Activated T-helper 1 cell treated with Interleukin-2 at 50 U/mL for 16 hours (primary cell): ENCODE measurements around the gene DUOX1.

Experiments
- DNase-seq: peaks from one replicate; pipeline ENCODE4 v3.0.0-alpha.2; 2020; ENCODE audit warnings: low read depth

DUOX1 gene

DNA sequence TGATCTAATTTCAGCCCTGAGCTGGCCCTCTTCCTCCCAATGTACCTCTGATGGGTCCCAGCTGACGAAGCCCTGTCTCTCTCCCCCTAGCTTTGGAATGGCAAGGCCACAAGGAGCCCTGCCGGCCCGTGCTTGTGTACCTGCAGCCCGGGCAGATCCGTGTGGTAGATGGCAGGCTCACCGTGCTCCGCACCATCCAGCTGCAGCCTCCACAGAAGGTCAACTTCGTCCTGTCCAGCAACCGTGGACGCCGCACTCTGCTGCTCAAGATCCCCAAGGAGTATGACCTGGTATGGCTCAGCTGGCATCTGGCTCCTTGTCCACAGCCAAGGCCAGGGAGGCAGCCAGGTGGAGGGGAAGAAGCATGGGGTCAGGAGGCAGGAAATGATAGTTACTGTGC lies 14.2 kb downstream of the DUOX1 start:
- DNase-seq, result no peak

DNA sequence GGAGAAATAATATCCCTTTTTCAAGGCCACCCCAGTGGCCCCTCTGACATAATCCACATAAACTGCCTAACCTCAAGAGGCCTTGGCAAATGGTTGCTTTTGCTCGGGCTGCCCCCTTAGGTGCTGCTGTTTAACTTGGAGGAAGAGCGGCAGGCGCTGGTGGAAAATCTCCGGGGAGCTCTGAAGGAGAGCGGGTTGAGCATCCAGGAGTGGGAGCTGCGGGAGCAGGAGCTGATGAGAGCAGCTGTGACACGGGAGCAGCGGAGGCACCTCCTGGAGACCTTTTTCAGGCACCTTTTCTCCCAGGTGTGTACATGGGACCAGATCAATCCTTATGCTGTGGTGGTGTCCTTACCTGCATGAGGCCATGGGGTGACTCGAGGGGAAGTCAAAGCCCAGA lies 15.0 kb downstream of the DUOX1 start:
- DNase-seq, result no peak

DNA sequence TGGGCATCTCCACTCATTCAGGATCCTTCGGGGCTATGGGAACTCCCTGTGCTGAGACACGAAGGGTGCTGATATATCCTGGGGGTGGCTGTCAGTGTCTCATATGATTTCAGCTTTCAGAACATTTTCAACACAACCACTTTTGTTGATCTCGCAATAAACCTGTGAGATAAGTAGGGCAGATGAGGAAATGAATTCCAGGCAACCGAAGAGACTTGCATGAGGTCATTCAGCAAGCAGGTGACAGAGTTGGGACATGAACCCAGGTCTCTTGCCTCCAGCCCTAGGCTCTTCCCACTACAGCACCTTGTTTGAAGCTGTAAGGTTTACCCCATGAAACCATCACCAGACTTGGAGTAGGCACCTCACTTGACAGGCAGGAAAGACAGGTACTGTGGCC lies 16.6 kb downstream of the DUOX1 start:
- DNase-seq, result no peak

DNA sequence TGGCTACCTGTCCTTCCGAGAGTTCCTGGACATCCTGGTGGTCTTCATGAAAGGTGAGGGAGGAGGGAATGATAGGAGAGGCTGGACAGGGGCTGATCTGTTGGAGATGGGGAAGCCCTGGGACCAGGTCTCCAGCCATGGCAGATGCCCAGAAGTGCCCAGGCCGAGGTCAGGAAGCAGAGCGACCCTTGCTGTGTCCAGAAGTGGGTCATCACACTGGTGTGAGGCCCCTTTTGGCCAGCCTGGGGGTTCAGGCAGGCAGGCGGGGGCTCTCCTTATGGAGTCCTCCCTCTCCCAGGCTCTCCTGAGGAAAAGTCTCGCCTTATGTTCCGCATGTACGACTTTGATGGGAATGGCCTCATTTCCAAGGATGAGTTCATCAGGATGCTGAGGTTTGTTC lies 17.8 kb downstream of the DUOX1 start:
- DNase-seq, result no peak

DNA sequence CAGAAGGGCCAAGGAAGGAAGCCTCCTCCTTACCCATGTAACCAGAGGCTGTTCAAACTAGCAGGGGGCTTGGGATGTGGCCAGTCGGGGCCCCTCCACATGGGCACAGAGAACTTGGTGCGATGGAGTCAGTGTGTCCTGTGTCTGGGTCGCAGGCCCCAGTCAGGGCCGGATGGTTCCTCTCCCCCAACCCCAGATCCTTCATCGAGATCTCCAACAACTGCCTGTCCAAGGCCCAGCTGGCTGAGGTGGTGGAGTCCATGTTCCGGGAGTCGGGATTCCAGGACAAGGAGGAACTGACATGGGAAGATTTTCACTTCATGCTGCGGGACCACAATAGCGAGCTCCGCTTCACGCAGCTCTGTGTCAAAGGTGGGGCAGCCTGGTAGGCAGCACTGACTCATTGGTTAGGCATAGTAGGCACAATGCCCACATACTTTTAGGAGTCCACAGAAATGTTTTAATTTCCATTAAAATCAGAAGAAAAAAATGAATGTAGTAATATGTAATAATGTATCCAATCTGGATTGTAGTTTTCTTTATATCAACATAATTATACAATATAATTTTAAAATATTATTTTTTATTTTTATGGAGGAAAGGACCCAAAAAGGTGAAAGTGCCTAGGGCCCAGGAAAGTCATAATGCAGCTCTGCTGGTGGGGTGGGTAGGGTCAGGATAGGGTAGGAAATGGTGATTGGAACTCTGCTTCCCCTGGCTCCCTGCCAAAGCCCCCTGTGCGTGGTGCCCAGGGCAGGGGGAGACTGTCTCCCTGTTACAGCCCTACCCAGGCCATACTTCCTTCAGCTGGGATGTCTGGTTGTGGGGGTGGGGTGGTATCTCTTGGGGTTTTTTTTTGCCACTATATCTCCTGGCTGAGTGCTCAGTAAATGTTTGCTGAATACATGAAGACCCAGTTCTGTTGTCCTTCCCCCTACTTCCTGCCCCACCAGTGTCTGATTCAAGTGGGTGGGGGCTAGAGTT lies 18.6 kb downstream of the DUOX1 start:
- DNase-seq, result no peak

DNA sequence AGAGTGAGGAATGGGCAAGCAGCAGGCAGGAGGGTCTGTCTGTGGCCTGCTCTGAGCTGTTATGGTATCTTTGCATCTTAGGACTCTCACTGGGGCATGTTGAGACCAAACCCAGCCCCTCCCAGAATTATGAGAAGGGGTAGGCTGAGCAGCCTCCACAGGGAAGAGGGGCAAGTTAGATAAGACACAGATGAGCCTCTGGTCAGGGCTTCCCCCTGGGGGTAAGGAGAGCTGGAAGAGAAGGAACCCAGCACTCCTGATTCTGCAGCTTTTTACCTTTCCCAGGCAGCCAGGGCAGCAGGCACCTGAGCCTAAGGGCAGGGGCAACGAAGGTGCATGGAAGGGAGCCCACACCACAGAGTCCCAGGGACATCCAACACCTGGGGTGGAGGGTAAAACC lies 19.3 kb downstream of the DUOX1 start:
- no peak for DNase-seq

DNA sequence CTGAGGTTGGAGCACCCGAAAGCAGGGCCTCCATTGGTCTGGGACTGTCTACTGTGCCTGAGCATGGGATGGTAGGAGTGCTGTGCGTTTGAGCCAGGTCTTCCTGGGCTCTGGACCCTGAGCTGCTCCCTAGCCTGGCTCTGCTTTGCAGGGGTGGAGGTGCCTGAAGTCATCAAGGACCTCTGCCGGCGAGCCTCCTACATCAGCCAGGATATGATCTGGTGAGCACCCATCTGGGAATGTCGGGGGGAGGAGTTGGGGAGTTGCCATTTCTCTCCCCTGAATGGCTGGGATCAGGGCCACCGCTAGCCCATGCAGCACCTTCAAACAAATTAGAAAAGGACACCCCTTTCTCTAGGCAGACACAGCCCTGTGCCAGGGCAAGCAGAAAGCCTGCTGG lies 20.7 kb downstream of the DUOX1 start:
- DNase-seq, result no peak

DNA sequence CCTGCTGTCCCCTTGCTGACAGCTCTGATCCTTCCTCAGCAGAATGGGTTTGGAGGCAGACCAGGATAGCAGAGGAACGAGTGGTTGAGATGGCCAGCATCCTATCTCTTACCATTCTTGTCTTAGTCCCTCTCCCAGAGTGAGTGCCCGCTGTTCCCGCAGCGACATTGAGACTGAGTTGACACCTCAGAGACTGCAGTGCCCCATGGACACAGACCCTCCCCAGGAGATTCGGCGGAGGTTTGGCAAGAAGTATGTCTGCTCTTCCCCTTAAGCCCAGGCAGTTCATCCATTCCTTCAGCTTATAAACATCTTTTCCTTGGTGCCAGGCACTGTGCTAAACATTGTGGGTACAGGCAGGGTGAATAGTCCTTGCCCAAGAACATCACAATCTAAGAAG lies 21.2 kb downstream of the DUOX1 start:
- no peak for DNase-seq

DNA sequence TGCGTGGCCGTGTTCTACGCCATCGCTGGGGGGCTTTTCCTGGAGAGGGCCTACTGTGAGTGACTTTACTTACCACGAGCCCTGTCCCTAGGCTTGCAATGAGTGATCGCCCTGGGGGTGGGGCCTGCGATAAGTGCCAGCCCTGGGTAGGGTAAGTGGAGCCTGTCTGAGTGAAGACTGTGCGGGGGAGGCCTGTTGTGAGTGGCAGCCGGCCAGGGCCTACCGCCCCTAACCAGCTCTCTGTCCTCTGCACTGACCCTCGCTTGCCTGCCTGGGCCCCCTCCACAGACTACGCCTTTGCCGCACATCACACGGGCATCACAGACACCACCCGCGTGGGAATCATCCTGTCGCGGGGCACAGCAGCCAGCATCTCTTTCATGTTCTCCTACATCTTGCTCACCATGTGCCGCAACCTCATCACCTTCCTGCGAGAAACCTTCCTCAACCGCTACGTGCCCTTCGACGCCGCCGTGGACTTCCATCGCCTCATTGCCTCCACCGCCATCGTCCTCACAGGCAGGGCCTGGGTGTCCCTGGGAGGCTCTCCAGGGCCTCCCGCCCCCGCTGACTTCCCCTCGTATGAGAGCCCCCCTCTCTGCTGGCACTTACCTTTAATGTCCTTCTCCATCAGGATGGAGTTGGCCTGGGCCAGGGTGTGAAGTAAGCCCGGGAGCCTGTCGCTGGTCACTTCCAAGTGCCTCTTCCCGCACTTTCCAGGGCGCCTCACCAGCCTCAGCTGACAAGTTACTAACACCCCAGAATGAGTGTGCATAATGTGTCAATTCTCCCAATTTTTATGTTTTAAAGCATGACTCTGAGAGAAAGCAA lies 22.4 kb downstream of the DUOX1 start:
- no peak for DNase-seq

DNA sequence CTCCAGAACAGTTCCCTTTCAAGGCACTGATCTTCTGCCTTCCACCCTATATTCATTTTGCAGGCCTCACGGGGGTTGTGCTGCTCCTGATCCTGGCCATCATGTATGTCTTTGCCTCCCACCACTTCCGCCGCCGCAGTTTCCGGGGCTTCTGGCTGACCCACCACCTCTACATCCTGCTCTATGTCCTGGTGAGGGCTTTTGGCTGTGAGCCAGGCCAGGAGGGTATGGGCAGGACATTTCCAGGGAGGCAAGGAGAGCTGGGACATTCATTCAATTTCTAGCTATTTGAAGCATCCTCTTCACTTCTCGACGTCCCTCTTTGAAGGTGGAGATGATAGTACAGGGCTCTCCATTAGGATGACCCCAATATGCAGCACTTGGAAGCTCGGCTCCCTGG lies 25.9 kb downstream of the DUOX1 start:
- no peak for DNase-seq

DNA sequence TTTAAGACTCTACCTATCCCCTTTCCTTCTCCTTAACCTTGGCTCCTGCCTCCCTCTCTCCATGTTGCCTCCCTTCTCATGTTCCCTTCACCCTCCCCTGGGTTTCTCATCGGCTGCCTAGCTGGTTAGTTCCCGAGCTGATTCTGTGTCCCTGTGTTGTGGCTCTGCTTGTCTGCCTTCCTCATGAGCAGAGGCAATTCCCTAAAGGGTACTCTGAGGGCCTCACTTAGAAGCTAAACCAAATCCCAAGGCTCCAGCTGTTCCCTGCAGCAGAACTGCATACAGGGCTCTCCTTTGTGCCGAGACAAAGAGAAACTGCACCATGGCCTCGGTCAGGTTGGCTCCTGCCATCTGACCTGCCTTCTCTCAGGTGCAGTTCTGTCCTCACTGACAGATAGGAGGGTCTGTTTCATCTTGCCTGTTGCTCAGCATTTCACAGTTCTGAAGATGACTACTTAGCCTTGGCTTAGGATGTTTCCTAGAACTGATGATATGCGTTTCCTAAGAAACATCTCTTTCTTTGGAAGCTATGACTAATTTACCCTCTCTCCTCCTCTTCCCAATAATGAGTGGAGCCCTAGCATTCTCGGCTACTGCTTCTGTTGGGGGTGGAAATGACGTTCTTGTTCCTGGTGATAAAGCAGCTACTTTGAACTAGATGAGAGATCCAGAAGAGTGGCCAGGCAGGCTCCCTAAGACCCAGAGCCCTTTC lies 27.1 kb downstream of the DUOX1 start:
- no peak for DNase-seq

DNA sequence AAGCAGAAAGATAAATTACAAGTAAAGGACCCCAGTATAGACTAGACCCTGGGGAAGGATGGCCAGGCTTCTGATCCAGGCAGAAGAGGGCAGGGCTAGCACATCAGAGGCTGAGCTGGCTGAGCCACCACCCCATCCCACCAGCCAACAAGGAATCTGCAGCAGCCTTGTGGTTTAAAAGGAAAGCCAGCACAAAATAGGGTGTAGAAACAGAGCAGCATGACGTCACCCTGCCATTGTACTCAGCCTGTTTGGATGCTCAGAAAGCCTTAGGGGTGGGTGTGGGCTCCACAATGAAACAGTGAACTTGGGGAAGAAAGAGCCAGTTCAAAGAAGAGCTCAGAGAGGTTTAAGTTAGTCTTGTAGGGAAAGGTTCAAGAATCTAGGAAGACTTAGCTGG lies 28.2 kb downstream of the DUOX1 start:
- no peak for DNase-seq

DNA sequence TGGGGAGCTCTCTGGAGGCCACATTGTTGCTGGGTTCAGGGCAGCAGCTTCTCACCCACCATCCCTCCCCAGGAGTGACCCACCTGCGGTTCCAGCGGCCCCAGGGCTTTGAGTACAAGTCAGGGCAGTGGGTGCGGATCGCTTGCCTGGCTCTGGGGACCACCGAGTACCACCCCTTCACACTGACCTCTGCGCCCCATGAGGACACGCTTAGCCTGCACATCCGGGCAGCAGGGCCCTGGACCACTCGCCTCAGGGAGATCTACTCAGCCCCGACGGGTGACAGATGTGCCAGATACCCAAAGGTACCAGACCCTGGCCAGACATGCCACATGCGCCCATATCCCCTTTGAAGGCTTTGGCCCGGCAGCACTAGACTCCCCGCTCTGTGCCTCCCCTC lies 31.9 kb downstream of the DUOX1 start:
- DNase-seq, result no peak

DNA sequence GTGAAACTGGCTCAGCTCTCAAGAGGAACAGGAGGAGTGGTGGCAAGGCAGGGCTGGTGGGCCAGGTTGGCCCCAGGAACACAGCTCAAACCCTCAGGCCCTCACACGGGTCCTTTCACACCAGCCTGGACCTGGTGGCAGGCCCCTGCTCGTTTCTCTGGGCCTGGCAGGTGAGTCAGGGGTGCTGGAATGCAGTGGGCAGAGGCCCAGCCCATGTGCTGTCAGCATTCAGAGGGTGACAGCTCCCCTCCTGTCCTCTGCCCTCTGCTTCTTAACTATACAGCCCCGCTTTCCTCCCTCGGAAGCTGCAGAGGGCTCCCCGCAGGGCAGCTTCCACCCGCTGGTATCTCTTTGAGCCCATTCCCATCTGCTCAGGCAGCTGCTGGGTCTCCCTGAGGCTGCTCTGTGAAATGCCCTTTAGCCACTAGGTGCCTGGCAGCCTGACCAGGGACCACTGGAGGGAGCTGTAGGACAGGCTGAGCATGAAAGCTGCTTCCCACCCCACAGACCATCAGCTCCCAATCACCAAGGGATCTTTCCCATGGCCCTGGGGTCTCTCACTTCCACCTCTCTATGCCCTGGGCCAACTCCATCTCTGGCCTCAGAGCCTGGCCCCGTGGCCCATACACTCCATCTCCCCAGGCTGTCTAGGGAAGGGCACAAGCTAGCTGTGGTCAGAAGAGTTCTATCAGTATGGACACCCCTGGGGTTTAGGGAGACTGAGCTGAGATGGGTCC lies 33.1 kb downstream of the DUOX1 start:
- peak; percentile 37 for DNase-seq

DNA sequence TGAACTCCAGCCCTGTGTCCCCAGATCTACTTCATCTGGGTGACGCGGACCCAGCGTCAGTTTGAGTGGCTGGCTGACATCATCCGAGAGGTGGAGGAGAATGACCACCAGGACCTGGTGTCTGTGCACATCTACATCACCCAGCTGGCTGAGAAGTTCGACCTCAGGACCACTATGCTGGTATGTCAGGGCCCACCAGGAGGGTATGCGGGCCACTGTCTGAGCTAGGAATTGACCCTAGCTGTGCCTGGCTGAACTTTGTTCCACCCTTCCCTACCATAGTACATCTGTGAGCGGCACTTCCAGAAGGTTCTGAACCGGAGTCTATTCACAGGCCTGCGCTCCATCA lies 33.7 kb downstream of the DUOX1 start:
- DNase-seq, result no peak

DNA sequence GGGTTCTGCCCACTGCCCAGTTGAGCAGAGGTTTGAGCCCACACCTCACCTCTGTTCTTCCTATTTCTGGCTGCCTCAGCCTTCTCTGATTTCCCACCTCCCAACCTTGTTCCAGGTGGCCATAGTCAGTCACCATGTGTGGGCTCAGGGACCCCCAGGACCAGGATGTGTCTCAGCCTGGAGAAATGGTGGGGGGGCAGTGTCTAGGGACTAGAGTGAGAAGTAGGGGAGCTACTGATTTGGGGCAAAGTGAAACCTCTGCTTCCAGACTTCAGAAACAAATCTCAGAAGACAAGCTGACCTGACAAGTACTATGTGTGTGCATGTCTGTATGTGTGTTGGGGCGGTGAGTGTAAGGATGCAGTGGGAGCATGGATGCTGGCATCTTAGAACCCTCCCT lies 35.1 kb downstream of the DUOX1 start:
- no peak for DNase-seq

DNA sequence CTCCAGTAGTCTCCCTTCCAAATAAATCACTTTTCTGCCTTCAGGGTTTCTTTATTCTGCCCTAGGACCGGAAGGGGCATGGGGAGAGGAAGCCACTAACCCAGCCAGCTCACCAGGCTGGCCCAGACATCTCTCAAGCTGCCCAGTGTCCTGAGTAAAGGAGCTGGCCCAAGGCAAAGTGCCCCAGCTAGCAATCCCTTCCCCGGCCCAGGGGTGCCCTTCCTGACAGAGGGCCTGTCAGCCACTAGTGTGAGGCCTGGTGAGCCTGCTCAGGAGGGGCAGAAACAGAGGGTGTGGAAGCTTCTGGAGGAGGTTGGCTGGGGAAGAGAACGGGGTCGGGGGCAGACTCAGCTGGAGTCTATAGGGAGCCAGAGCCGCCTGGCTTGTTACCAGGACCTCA lies 35.7 kb downstream of the DUOX1 start:
- no peak for DNase-seq

DNA sequence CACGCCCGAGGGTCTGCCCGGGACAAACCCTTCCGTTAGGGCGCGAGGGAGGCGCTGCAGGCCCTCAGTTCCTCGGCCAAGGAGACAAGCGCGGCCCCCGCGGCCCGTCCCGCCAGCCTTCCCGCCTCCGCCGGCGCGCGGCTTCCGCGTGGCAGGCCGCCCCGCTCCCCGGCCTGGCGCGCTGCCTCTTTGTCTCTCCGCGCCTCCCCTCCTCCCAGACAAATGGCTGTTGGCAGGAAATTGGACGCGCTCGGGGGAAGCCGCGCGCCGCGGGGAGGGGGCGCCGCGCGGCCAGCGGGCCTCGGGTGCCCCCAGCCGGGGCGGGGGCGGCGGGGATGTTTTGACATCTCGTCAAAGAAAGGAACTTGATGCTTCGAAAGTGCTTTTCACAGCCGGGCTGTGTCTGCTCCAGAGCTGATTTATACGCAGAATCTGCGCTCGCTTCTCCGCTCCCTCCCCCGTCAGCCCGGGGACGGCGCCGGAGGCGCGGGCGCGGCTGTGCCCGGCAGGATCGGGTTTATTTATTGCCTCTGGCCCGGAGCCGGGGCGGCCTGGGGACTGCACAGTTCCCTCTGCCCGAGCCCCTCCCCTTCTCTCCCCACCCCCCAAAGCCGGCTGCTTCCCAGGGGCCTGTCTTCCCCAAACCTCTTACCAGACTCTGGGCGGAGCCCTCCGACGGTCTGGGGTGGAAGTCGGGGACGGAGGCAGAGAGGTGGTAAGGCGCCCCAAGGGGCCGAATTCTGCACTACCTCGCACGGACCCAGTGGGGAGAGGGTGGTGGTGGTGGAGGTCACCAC lies 37.2 kb downstream of the DUOX1 start:
- peak; percentile 73 for DNase-seq

DNA sequence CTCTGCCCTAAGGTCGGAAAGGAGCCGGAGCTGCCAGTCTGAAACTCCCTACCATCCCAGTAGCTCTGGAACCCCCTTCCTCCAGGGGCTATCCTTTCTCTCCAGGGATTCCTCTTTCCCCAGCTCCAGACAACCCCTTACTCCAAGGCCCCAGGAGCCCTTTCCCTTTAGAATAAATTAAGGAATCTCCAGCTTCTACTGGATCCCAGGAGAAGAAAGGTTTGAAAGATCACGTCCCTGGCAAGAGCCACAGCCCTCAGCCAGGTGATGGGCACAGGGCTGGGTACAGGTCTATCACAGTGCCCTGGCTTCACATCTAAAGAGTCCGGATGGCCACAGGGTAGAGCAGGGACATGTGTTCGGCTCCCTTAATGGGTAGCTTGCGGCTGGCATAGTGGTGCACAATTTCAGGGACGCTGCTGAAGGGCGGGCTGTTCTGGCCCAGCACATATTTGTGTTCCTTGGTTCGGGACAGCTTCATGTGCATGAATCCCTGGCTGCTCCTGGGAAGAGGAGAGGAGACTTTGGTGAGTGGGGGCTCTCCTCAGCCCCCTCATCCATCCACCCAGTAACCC lies 37.9 kb downstream of the DUOX1 start:
- DNase-seq, result no peak

DNA sequence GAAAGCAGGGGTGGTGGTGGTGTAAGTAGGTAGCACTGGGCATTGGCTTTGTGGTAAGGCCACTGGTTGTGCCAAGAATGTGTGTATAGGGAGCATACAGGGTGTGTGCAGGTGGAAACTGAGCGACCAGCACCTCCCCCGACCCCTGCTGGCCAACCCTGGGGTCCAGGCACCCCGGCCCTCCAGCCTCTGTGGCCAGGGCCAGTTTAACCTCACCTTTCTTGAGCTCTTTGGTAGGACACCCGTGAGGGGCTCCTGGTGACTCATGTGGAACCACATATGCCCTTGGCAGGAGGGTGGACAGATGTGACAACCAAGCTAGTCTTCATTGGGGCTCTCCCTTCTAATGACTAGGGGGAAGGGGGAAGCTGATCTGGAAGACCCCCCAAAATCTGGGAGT lies 38.5 kb downstream of the DUOX1 start:
- DNase-seq, result no peak
